GM23338 (cell line): ENCODE data around the gene NPW.

Source experiments
- JUNB ChIP-seq: IDR thresholded peaks from one replicate; pipeline ENCODE4 v1.6.1; 2016; ENCODE audit warnings: antibody characterized with exemption; ENCODE audit not compliant: unreplicated experiment
- POLR2AphosphoS5 ChIP-seq: IDR thresholded peaks from 2 replicates; pipeline ENCODE4 v1.6.1; 2016; ENCODE audit warnings: antibody characterized with exemption, low read depth
- TF ChIP-seq, protein P1 (sequence below), 2 experiments: fragments of 200-600 bp in 1 of 2; sonication (generic) in 1 of 2; conservative IDR thresholded peaks; 2 replicates each; pipeline versions ENCODE4 v1.5.1 to v1.6.1; 2016 to 2017; ENCODE audit warnings: antibody characterized with exemption in 2 of 2, low read depth in 2 of 2, mild to moderate bottlenecking in 2 of 2, moderate library complexity in 1 of 2

DNA sequence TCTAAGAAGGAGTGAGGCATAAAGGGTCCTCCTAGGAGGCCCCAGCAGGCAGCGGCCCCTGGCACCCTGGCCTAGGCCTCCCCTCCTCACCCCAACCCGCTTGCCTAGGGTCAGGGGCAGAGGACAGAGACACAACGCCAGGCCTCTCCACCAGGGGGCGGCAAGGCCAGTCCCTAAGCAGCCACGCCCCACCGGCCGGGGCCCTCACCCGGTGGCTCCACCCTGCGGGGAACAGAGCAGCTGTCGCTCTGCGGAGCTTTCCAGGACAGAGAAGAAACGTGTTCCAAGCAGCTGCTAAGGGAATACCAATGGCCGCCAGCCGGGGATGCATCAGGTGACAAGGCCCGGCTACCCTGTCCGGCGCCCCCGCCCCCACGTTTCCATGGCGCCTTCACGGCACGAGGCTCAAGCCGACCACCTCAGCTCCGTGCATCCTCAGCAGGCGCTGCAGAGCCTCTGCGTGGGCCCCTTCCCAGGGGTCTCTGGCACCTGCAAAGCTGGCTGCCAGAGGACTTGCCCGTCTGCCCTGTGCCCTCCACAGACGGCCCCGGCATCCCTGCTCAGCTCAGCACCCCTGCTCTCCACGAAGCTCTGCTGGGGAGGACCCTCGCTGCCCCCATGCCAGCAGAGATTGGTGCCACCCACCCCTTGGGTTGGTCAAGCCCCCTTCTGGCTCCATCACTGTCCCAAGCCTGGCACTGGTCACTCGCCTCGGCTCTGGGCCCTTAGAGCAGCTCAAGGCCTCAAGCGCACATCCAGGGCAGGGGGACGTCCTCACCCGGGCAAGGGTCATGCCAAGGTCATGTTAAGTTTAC lies 15.6 kb upstream of the NPW start:
- TF ChIP-seq, protein P1, sequence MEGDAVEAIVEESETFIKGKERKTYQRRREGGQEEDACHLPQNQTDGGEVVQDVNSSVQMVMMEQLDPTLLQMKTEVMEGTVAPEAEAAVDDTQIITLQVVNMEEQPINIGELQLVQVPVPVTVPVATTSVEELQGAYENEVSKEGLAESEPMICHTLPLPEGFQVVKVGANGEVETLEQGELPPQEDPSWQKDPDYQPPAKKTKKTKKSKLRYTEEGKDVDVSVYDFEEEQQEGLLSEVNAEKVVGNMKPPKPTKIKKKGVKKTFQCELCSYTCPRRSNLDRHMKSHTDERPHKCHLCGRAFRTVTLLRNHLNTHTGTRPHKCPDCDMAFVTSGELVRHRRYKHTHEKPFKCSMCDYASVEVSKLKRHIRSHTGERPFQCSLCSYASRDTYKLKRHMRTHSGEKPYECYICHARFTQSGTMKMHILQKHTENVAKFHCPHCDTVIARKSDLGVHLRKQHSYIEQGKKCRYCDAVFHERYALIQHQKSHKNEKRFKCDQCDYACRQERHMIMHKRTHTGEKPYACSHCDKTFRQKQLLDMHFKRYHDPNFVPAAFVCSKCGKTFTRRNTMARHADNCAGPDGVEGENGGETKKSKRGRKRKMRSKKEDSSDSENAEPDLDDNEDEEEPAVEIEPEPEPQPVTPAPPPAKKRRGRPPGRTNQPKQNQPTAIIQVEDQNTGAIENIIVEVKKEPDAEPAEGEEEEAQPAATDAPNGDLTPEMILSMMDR (conservative IDR thresholded peaks at IDR 0.05; ENCODE audit: low read depth in 2 of 2) = peak; percentile 95 to 99
- TF ChIP-seq POLR2AphosphoS5 = peak; percentile 14; the same call in 1 of the 2 replicates
- TF ChIP-seq JUNB = no peak
